GM18498 (cell line): ENCODE data around the gene C11orf24.

ENCODE experiments used
- ATAC-seq: cut with Tn5 transposase; IDR thresholded peaks from one replicate; pipeline ENCODE4 v1.9.1; 2021; ENCODE audit warnings: mild to moderate bottlenecking, moderate library complexity; ENCODE audit not compliant: unreplicated experiment

Gene C11orf24

DNA sequence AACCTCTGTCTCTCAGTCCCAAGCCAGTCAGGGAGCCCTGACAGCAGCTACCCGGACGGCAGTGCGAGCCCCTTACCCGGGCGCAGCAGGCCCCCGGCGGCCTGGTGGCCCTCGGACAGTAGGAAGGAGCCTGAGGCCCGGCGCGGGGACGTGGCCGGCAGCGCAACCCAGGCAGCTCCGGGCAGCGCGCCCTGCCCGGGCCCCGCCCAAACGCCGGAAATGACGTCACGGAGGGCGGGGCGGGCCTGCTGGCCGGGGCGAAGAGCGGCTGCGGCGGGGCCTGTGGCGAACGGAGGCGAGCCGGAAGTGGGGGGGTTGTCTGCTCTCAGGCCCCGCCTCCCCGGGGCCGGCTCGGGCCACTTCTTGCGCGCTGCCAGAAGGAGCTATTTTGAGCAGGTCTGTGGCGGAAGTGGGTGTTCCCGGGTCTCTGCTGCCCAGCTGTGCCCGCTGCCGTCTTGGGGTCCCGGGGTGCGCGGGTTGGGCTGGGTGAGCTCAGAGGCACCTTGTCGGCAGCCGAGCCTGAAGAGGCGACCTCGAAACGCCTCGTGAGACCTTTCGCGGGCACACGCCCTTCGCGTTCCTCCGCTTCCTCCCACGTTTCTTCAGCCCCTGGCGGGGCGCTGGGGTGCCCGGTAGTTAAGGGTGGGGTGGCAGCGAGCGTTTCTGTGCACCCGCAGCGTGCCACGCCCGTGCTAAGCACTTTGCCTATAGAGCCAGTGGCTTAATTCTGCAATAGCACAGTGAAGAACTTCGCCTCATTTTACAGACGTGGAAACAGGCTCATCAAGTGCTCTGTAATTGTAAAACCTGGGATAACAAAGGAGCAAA is at the start of gene C11orf24:
TSS of gene C11orf24 (minus strand) at position 193 of the 828 bp plus-strand sequence. CDS start 8,206 bp downstream, outside the sequence.
- peak; percentile 80 for ATAC-seq

DNA sequence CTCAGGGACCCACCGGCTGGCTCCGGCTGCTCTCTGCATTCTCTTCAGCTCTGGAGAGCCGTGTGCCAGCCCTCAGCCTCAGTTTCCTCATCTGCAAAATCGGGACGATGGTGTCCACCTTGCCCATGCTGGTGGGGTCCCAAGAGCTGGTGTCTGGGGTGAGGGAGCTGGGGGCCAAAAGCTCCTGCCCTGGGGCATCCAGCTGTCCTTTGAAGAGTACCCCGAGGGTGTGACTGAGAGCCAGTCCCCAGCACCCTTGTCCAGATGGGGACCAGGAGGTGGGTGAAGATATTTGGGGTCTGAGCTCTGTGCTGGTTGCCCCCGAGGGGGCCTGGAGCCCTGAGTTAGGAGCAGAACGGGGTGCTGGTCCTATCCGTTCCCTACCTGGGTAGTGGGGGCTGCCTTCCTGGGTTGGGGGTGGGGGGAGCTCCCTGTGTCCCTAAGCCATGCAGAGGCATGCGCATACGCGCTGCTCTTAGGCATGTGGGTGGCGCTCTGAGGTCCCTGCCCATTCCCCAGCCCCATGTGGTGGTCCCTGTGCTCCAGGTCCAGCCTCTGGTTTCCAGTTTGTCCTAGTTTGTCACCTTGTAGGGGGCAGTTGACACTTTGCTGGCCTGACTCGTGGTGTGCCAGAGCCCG is 45.5 kb upstream of the C11orf24 start:
- ATAC-seq: no peak

DNA sequence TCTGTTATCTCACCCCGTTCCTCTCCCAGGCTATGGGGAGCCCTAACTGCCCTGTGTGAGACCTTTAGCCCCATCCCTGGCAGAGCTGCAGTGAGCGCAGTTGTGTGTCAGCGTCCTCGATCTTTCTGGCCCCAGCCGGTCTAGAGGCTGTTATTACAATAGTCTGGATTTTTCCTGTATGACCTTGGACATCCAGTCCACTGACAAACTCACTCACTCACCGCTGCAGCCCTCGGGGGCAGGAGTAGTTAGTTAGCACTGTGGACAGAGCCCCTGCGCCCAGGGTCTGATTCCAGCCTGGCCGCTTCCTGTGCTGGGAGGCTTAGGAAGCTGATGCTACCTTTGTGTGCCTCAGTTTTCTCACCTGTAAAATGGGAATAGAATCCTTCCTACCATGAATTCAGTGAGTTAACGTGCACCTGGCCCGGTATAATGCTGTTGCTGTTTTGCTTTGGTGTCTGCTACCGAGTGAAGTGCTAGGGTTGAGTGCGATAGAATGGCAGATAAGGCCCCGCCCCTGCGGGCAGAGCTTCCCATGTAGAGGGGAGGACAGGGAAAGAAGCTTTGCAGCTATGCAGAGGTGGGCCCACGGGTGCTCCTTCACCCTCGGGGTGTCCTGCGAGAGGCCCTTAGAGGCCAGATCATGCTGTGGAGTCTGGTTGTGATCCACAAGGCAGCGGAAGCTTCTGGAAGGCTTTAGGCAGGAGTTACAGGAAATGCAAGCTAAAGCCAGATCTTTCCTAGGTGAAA is 43.6 kb upstream of the C11orf24 start:
- no peak for ATAC-seq

DNA sequence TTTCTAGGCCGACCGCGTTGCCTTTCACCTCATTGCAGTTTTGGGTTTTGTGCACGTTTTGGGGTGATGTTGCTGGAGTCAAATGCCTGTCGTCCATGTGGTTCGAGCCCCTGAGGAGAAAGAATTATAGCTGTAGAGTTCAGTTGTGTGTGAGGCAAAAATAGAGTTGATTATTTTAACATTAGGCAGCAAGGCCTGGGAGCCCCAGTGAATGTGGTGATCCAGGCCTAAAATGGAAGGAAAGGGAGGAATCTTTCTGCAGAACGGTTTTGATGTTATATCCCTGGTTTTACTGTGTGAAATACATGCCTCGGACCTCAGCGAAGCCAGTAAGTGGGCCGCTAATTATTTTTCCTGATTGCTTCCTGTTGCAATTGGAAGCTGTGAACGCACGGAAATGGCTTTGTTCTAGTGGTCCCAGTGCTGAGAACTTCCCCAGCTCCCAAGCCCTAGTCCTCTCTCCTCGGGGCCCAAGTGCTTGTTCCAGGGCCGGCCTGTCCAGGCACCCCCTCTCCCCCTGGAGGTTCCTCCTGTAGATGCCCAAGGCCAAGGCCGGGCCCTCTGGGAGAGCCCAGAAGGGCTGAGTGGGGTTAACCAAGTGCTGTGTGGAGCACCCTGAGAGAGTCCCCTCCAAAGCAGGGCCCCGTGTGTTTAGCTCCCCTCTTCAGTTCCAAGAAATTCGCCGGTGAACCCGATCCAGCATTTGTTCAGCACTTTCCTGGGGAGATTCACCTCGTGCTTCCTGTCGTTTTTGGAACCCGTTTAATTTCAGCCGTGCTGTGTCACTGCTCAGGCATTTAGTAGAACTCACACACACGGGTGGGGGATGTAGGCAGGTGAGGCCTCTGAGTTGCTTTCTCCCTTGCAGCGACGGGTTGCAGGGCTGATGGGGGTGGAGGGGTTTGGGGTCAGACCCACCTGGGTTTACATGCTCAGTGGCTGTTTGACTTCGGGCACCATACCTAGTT is 42.7 kb upstream of the C11orf24 start:
- ATAC-seq: no peak

DNA sequence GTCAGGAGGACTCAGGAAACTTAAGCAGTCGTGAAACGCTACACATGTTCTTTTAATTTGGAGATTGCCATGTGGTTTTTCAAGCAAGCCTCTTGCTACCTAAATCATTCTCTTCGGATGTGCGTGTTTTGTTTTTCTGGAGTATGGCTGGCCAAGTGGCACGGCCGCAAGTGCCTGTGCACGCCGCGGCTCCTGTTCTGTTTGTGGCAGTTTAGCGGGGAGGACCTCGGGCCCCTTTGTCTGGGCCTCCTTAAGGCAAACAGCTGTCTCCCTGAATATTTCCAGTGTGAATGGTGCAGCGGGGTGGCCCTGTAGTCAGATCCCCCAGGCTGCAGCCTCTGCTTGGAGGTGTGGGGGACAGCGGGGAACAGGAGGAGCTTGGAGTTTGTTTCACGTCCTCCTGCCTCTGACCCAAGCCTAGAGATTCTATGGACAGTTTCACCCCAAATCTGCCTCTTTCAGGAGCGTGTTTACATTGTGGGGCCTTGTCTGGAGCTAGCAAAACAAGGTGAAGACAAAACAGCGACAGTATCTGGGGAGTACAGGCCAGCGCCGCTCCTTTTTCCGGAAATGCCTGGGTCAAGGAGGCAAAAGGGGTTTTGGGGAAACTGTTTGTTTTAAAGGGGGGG is 41.9 kb upstream of the C11orf24 start:
- no peak for ATAC-seq

DNA sequence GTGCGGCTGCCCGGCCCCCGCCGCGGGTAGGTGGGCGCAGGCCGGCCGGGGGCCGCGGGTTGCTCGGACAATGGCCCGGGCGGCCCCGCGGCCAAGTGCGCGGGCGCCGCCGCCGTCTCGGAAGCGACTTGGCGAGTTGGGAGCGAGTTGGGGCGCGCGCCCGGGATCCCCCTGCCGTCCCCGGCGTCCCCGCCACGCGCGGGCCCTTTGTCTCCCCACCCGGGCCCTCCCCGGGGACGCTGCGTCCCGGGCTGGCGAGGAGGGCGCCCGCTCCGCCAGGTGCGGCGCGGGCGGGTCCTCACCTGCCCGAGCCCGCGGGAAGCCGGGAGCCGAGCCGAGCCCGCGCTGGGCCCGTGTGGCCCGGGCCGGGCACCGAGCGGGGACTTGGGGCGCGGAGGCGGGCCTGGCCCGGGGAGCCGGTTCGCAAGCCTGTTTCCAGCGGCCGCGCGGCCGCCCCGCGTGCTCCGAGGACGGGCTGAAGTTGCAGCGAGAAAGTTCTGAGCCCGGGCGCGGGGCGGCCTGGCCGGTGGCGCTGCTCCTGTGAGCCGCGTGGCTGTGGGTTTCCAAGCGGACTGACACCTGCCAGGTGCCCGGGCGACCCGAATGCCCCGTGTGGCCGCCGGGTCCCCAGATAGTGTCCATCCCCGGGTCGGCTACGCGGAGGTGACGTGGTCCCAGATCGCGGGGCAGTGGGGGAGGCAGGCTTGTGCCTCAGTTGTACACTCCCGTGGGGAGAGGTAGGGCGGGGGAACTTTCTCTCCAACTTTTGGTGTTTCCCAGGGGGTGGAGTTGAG is 41.2 kb upstream of the C11orf24 start:
- no peak for ATAC-seq

DNA sequence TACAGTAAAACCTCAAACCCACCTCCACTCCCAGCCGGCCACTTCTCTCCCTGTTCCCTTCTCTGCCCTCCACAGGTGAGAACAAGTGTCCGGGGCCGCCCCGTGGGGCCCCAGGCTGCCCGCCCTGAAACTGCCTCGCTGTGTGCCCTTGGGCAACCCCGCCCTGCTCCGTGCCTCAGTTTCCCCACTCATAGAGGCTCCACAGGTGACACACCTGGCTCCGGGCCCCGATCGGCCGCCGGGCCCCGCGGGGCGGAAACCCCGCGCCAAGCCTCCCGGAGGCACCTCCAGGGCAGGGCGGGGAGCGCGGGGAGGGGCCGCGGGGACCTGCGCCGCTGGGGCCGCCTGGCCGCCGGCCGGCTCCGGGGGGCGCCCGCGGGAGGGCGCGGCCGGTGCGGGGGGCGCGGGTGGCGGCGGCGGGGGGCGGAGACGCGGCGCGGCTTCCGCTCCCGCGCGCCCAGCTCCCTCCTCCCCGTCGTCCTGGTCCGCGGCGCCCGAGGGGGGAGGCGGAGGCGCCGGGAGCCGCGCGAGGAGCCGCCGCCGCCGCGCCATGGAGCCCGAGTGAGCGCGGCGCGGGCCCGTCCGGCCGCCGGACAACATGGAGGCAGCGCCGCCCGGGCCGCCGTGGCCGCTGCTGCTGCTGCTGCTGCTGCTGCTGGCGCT is 40.5 kb upstream of the C11orf24 start, which contains the start of gene LRP5:
TSS of gene LRP5 (plus strand) at position 475 of the 663 bp plus-strand sequence. CDS start at position 599, 124 bp downstream.
- no peak for ATAC-seq

DNA sequence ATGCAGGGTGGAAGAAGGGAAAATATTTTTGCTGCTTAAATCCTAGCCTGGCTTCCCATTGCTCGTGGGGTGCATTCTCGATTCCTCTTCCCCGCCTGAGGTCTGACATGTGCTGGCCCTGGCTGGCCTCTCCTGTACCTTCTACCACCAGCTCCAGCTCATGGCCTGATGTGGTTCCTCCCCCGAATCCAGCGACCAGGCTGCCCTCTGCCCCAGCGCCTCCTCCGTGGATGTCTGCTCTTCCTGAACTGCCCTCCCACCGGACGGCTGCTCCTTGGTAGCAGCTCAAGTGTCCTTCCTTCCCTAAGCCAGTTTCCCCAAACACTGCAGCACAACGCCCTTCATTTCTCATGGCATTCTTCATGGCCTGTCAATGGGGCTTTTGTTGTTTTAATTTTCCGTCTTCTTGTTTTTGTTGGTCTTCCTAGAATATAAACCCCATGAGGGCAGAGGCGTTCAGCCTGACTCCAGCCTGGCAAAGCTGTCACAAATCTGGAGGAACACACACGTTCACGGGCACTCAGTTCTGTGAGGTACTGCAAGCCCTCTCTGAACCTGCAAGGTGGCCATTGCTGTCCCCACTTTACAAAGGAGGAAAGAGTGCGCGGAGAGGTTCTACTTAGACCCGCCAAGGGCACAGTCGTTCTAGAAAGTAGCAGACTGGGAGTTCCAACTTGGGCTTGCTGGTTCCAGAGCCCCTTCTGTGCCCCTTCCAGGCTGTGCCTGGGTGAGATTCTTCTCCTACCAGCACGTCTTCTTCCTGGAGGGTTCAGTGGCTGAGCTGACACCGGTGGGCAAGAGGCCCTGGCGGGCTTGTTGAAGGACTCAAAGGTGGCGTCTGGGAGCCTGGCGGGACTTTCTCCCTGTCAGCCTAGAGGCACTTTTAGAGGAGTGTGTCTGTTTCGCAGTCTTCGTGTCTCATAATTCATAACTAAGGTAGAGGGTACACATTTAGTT is 39.7 kb upstream of the C11orf24 start:
- ATAC-seq: no peak

DNA sequence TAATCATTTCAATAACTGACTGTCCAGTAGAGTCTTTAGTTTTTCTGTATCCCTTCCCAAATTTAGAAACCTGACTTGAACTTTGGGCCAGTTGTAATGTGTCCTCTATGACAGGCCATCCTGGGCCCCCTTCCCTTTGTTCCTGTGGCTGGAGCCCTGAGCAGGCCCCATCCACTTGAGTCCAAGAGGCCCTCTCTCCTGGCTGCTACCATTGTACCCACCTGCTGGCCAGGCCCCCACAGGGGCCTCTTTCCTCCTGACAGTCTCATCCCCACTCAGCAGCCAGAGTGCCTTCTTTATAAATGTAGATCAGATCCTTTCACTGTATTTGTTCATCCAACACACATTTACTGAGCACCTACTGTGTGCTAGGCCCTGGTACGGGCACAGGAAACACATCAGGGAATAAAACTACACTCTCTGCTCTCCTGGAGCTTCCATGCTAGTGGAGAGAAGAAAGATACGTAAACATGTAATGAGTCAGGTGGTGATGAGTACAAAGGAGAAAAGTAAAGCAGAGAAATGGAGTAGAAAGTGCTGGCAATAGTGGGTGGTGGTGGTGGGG is 37.9 kb upstream of the C11orf24 start:
- ATAC-seq: no peak

DNA sequence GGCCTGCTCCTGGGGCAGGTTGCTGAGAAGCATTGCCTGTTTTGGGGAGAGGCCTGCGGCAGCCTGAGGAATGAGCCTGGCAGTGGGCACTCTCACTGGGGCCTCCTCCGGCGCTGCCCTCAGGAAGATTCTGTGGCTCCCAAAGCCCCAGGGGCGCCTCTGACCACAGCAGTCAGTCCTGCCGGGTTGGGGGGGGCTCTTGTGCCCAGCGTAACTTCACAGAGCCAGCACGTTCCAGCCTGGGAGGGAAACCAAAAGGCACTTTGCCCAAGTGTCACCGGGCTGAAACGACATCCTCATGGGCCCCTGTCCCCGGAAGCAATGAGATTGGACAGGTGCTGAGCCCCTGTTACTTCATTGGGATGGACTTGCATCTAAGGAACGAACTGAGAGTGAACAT is 36.3 kb upstream of the C11orf24 start:
- ATAC-seq: no peak

DNA sequence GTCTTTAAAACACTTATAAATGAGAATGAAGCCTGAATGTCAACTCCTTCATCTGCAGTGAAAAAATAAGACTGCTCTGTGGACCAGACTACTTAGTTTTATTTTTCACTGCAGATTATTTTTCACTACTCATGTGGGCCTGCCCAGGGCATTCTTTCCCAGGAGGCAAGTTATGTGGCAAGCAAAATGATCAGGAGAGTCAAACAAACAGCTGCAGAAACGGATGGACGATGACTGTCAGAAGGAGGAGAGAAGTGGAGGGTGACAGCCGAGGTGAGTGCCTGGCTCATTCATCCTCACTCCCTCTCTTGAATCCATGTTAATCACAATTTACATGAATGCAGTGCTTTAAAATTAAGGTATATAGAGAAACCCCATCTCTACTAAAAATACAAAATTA is 34.9 kb upstream of the C11orf24 start:
- no peak for ATAC-seq

DNA sequence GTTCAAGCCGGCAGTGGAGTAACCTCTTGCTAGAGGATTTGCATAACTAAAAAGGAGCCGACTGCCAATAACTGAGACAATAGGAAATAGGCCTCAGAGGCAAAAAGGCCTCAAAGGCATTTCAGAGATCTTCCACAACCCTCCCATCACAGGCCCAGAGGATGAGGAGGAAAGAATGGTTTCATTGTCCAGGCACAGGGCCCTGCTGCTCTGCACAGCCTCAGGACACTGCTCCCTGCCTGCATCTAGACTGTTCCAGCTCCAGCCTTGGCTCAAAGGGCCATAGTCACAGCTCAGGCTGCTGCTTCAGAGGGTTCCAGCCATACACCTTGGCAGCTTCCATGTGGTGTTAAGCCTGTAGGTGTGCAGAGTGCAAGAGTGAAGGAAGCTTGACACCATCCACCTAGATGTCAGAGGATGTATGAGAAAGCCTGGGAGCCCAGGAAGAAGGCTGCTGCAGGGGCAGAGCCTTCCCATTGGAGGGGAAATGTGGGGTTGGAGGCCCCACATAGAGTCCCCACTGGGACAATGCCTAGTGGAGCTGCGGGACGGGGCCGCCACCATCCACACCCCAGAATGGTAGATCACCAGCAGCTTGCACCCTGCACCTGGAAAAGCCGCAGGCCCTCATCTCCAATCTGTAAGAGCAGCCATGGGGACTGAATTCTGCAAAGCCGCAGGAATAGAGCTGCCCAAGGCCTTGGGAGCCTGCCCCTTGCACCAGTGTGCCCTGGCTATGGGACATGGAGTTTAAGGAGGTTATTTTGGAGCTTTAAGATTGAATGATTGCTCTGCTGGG is 32.4 kb upstream of the C11orf24 start:
- no peak for ATAC-seq

DNA sequence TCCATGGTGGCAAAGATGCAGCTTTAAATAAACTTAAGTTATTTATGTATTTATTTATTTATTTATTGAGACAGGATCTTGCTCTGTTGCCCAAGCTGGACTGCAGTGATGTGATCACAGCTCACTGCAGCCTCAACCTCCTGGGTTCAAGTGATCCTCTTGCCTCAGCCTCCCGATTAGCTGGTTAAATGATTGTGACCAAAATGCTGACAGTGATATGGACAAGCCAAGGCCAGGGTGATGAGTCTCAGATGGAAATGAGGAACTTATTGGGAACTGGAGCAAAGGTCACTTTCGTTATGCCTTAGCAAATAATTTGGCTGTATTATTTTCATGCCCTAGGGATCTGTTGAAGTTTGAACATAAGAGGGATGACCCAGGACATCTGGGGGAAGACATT is 31.3 kb upstream of the C11orf24 start:
- no peak for ATAC-seq

DNA sequence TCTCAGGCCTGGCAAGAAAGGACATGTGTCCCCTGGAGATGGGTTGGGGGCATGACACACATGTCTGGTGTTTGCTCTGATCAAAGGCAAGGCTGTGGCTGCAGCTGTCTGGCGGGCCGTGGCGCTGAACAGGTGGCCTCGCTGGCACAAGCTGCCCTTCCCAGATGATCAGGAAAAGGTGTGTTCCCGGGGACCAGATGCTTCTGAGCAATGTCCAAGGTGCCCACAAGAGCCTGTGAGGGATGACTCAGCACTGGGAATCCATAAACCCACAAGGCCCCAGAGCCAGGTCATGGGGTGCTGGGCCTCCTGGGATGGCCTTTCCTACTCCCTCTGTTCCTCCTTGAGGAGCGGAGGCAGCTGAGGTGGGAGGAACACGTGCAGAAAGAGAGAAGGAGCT is 30.9 kb upstream of the C11orf24 start:
- no peak for ATAC-seq

DNA sequence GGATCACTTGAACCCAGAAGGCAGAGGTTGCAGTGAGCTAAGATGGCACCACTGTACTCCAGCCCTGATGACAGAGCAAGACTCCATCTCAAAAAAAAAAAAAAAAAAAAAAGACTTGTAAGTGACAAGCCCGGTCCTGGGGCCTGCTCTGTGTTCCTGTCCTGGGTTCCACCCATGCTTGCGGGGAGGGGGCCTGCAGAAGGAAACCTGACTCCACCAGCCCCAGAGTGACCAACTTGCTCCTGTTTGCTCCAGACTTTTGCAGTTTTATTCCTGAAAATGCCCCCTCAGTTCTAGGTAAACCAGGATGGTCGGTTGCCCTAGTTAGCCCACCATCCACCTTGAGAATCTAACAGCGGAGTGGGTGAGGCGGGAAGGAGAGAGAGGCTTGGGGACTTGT is 30.5 kb upstream of the C11orf24 start:
- no peak for ATAC-seq

DNA sequence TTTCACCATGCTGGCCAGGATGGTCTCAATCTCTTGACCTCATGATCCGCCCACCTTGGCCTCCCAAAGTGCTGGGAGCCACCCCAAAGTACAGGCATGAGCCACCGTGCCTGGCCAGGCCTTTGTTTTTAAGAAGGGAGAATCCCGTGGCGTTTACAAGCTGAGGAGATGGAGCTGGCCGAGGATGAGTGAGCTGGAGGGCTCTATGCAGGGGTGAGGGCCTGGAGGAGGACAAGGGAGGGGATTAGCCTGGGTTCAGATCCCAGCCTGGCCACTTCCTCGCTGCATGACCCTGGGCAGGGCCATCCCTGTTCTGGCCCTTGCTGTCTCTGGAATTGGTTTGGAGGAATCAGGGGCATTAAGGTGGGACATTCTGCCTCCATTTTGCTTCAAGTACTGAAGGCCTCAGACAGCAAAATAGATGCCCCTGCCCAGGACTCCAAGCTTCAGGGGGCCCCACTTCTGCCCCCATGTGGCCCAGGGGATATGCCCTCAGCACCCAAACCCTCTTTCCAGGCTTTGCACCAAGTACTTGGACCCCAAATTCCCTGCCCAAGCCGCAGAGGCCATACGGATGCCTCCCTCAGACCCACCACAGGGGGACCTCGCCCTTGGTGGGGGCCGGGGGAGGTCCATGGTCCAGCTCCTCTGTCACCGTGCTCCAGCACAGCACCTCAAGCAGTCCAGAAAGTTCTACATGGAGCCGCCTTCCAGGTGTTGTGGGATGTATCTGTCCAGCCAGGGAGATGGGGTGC is 28.5 kb upstream of the C11orf24 start:
- ATAC-seq: no peak
